ENCODE data around the gene MBNL1.

GRCh38 chr3:152392272-152392880 is 123.6 kb downstream of the MBNL1 start:
- TF ChIP-seq SUZ12 (IDR thresholded peaks at IDR 0.05) (no peak), BHLHE40 (IDR thresholded peaks at IDR 0.05; ENCODE audit: borderline replicate concordance) (no peak), ARNT (IDR thresholded peaks at IDR 0.05) (no peak), ZNF384 (IDR thresholded peaks at IDR 0.05) (no peak), SP1 (IDR thresholded peaks at IDR 0.05) (no peak), FOXA1 (IDR thresholded peaks at IDR 0.05) (no peak), HDGF (IDR thresholded peaks at IDR 0.05; ENCODE audit: borderline replicate concordance) (no peak), ELF4 (IDR thresholded peaks at IDR 0.05) (no peak), LEF1 (IDR thresholded peaks at IDR 0.05; ENCODE audit: borderline replicate concordance) (no peak), CTBP1 (IDR thresholded peaks at IDR 0.05; ENCODE audit: borderline replicate concordance) (no peak), L3MBTL2 (conservative IDR thresholded peaks at IDR 0.05) (no peak), TARDBP (IDR thresholded peaks at IDR 0.05) (no peak), NFRKB (IDR thresholded peaks at IDR 0.05) (no peak), FOXK2 (IDR thresholded peaks at IDR 0.05) (no peak)

Measured in HEK293T (cell line).